ENCODE measurements around the gene BRSK1. TPM values are rescaled to one million over a fixed set of nuclear protein-coding genes. Genes with fewer than 3 reads are reported as not detected.
A peak's percentile ranks its signal among the peaks of the same experiment; 100 is the strongest.

The BRSK1 gene
- total RNA-seq, 6 donors from 2014 or later: 1.0 to 2.7 (median 1.1) TPM; not detected in 1

- peak overlapping the region in 2 of 4 donors; percentile 95 for H3K27ac ChIP-seq
- H3K36me3 ChIP-seq: peaks cover 0 to 6% (median 0%) of the 10 kb centered on the region in 4 donors
- DNase-seq (no peak), ATAC-seq (ENCODE audit: low FRiP score in 2 of 2) (no peak)
- H3K27me3 ChIP-seq: no peaks in the 10 kb centered on the region
- 45 to 51% methylated on average over 17 to 22 of the region's 22 CpGs for WGBS, 2 donors
- no peaks in the 10 kb centered on the region for H3K9me3 ChIP-seq
- peak overlapping the region in 3 of 4 donors; percentile 92 to 98 (median 98) for H3K4me3 ChIP-seq
- TF ChIP-seq EP300 (IDR thresholded peaks at IDR 0.05): no peak
- TF ChIP-seq, protein P1, sequence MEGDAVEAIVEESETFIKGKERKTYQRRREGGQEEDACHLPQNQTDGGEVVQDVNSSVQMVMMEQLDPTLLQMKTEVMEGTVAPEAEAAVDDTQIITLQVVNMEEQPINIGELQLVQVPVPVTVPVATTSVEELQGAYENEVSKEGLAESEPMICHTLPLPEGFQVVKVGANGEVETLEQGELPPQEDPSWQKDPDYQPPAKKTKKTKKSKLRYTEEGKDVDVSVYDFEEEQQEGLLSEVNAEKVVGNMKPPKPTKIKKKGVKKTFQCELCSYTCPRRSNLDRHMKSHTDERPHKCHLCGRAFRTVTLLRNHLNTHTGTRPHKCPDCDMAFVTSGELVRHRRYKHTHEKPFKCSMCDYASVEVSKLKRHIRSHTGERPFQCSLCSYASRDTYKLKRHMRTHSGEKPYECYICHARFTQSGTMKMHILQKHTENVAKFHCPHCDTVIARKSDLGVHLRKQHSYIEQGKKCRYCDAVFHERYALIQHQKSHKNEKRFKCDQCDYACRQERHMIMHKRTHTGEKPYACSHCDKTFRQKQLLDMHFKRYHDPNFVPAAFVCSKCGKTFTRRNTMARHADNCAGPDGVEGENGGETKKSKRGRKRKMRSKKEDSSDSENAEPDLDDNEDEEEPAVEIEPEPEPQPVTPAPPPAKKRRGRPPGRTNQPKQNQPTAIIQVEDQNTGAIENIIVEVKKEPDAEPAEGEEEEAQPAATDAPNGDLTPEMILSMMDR (IDR thresholded peaks at IDR 0.05): no peak
- no peak for TF ChIP-seq POLR2AphosphoS5 (IDR thresholded peaks at IDR 0.05)
- no peak for TF ChIP-seq POLR2A (IDR thresholded peaks at IDR 0.05)
- peaks cover 43 to 71% (median 53%) of the 10 kb centered on the region in 4 donors for H3K4me1 ChIP-seq
These were observed 27.0 kb upstream of the BRSK1 start for GRCh38 chr19:55256562-55257460.

DNA sequence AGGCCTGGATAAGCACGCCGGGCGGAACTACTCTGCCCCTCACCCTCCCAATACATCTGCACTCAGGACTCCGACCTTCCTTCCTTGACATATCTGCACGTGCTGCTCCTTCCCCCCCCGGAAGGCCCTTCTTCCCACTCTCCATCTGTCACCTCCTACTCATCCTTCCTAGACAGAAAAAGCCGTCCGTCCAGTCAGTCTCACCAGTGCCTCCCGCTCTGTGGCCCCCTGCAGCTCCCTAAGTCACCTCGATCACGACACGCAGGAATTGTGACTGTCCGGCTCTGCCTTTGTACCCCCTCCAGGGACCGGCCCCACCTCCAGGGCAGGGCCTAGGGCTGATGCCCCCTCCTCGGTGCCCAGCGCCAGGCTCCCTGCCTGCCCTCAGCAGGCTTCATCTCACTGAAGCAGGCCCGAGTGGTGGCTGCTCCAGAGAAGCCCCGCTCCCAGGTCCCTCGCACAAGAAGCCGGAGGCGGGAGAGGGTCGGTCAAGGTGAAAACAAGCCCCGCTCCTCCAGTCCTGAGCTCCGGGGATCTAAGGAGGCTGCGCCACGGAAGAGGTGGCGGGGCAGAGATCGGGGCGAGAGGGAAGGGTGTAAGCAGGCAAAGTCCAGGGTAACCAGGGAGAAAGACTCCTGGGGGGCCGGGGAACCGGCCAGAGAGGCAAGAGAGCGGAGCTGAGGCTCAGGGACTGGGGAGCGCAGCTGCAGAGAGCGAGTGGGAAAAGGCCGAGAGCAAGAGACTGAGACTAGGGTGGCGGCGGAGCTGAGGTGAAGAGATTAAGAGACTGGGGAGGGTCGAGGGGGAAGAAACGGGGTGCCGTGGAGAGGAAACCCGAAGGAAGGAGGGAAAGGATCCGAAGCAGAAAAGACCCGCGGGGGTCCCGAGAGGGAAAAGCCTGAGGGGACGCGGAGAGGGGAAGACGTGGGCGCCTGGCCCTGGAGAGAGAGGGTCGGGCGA, 26.1 kb upstream of the BRSK1 start:
- 2% methylated on average over 44 to 51 of the region's 51 CpGs for WGBS, 2 donors
- H3K27ac ChIP-seq: peak overlapping the region; percentile 90 to 95 (median 93)
- peaks cover 0 to 5% (median 3%) of the 10 kb centered on the region in 4 donors for H3K36me3 ChIP-seq
- H3K27me3 ChIP-seq: no peaks in the 10 kb centered on the region
- peak overlapping the region; percentile 92 to 98 (median 98) for H3K4me3 ChIP-seq
- TF ChIP-seq EP300 (IDR thresholded peaks at IDR 0.05): no peak
- no peak for TF ChIP-seq POLR2A (IDR thresholded peaks at IDR 0.05)
- TF ChIP-seq, protein P1 (IDR thresholded peaks at IDR 0.05): no peak
- TF ChIP-seq POLR2AphosphoS5 (IDR thresholded peaks at IDR 0.05): no peak
- DNase-seq (no peak), ATAC-seq (ENCODE audit: low FRiP score in 2 of 2) (no peak)
- H3K9me3 ChIP-seq: no peaks in the 10 kb centered on the region
- peaks cover 42 to 61% (median 48%) of the 10 kb centered on the region in 4 donors for H3K4me1 ChIP-seq

- H3K27ac ChIP-seq: peak overlapping the region; percentile 90 to 95 (median 93)
- H3K36me3 ChIP-seq: peaks cover 0 to 5% (median 0%) of the 10 kb centered on the region in 4 donors
- peaks cover 35 to 56% (median 41%) of the 10 kb centered on the region in 4 donors for H3K4me1 ChIP-seq
- DNase-seq (peak in 1 of 2 donors; percentile 91), ATAC-seq (ENCODE audit: low FRiP score in 2 of 2) (peak in 1 of 2 donors; percentile 41)
- no peaks in the 10 kb centered on the region for H3K27me3 ChIP-seq
- 0% methylated on average over 30 of the region's 53 CpGs; no CpG with 5 or more reads in 1 of the 2 donors for WGBS, 2 donors
- H3K9me3 ChIP-seq: no peaks in the 10 kb centered on the region
- no peak for TF ChIP-seq POLR2A (IDR thresholded peaks at IDR 0.05)
- TF ChIP-seq EP300 (IDR thresholded peaks at IDR 0.05): no peak
- TF ChIP-seq, protein P1 (IDR thresholded peaks at IDR 0.05): no peak
- no peak for TF ChIP-seq POLR2AphosphoS5 (IDR thresholded peaks at IDR 0.05)
- H3K4me3 ChIP-seq: peak overlapping the region; percentile 92 to 98 (median 98)
These were observed 25.3 kb upstream of the BRSK1 start for GRCh38 chr19:55258476-55258827.

DNA sequence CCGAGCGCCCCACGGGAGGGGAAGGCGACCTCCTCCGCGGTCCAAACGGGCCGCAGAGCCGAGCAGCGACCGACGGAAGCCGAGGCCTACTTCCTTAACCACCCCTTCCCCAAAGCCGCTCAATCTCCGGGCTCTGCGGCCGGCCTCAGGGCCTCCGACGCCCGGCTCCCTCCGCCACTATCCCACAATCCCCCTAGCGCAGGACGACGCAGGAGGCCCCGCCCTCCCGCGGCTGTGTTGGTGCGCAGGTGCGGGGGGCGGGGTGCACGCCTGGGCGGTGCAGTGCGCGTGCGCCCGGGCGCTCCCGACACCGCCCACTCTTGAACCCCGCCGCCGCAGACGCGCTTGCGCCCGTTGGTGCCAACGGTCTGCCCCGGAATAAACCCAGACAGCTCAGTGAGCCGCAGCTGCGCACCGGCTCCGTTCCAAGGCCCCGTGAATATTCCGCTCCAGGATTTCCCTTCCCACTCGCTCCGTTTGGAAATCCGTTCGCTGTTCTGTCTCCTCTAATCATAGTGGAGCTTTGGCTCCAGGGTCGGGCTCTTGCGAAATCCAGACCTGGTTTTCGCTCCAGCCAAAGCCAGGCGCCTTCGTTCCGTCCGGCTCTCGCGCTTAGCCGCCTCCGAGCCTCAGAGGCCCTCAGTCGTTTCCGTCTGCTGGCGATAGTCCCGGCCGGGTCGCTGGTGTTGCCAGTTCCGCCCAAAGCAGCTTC, 24.8 kb upstream of the BRSK1 start, which contains the start of gene PPP6R1:
Gene PPP6R1 (minus strand): TSS at position 190 of the 712 bp plus-strand sequence. CDS start 11,914 bp downstream, outside the sequence.
- DNase-seq (peak; percentile 95 to 99), ATAC-seq (ENCODE audit: low FRiP score in 2 of 2) (peak; percentile 95 to 97)
- Histone ChIP-seq H3K27me3 (no peaks in the 10 kb centered on the region), H3K27ac (peak within 1 kb of the TSS; percentile 90 to 95 (median 93)), H3K4me3 (peak within 1 kb of the TSS; percentile 92 to 98 (median 98)), H3K36me3 (peaks cover 0 to 5% (median 0%) of the 10 kb centered on the region in 4 donors), H3K4me1 (peaks cover 33 to 50% (median 37%) of the 10 kb centered on the region in 4 donors), H3K9me3 (no peaks in the 10 kb centered on the region)
- TF ChIP-seq, protein P1 (IDR thresholded peaks at IDR 0.05): peak in 3 of 6 experiments; percentile 10 to 64 (median 34)
- peak; percentile 68 to 94 (median 82) for TF ChIP-seq POLR2A (IDR thresholded peaks at IDR 0.05)
- TF ChIP-seq POLR2AphosphoS5 (IDR thresholded peaks at IDR 0.05): peak; percentile 69 to 89
- peak in 1 of 4 donors; percentile 13 for TF ChIP-seq EP300 (IDR thresholded peaks at IDR 0.05)
- 0% methylated on average over 35 to 49 of the region's 76 CpGs for WGBS, 2 donors
